ENCODE results near the gene SNAP23.
"Not testable (repeated sequence)": the region's sequence is repeated elsewhere in the genome, so short reads cannot be mapped to it uniquely, and the experiment has no call there.

SNAP23 gene

GRCh38 chr15:42549741-42550392 lies 54.4 kb downstream of the SNAP23 start:
- Histone ChIP-seq H3K4me3 (ENCODE audit: low read depth, low read length, poor library complexity, severe bottlenecking) (peak overlapping the region; percentile 88), H3K4me2 (ENCODE audit: low read length) (peak overlapping the region; percentile 60), H3K9me3 (ENCODE audit: low read length) (no peaks in the 10 kb centered on the region), H3K9ac (ENCODE audit: low read length) (peak overlapping the region; percentile 95), H3F3A (ENCODE audit: insufficient read depth, low read length) (no peaks in the 10 kb centered on the region), H3K27me3 (ENCODE audit: insufficient read depth, low read length) (no peaks in the 10 kb centered on the region), H3K4me1 (ENCODE audit: insufficient read depth, low read length, severe bottlenecking) (peaks cover 54% of the 10 kb centered on the region), H3K9me2 (ENCODE audit: low read depth, low read length) (no peaks in the 10 kb centered on the region), H3K27ac (ENCODE audit: low read depth, low read length, poor library complexity, severe bottlenecking) (peak overlapping the region; percentile 69), H3K36me3 (ENCODE audit: insufficient read depth, low read length) (peaks cover 51% of the 10 kb centered on the region), H2AFZ (ENCODE audit: low read length) (no peak overlapping the region), H3K79me2 (ENCODE audit: insufficient read depth, low read length) (peaks cover 63% of the 10 kb centered on the region), H4K20me1 (ENCODE audit: insufficient read depth, low read length) (0 out of 2 replicates have a peak, but pooled peaks cover 2% of the 10 kb centered on the region)
- no peak for TF ChIP-seq EZH2 (IDR thresholded peaks at IDR 0.05; ENCODE audit: borderline replicate concordance, low read length)
- TF ChIP-seq CTCF (IDR thresholded peaks at IDR 0.05; ENCODE audit: low read length), result no peak

DNA sequence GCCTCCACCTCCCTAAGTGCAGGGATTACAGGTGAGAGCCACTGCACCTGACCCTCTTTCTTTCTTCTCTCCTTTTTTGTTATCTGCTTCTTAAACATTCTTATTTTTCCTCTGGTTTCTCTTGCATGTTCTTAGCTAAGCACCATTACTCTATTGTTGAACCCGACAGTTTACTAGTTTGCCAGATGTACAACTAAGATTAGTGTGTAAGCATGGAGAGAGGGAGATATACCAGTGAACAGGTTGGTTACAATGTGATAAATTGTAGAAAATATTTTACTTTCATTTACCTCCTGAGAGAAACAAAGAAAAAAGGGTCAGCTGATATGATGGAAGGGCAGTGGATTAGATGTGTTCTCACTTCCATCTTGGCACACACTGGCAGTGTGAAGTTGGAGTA lies 58.1 kb downstream of the SNAP23 start:
- TF ChIP-seq CTCF (IDR thresholded peaks at IDR 0.05; ENCODE audit: low read length) (no peak), EZH2 (IDR thresholded peaks at IDR 0.05; ENCODE audit: borderline replicate concordance, low read length) (no peak)

GRCh38 chr15:42556550-42557207 lies 61.2 kb downstream of the SNAP23 start:
- not testable (repeated sequence) for H3F3A ChIP-seq (ENCODE audit: insufficient read depth, low read length); H4K20me1 ChIP-seq (ENCODE audit: insufficient read depth, low read length); H3K9me2 ChIP-seq (ENCODE audit: low read depth, low read length); H3K27ac ChIP-seq (ENCODE audit: low read depth, low read length, poor library complexity, severe bottlenecking); H3K4me1 ChIP-seq (ENCODE audit: insufficient read depth, low read length, severe bottlenecking); H3K4me3 ChIP-seq (ENCODE audit: low read depth, low read length, poor library complexity, severe bottlenecking); H3K27me3 ChIP-seq (ENCODE audit: insufficient read depth, low read length); H3K9me3 ChIP-seq (ENCODE audit: low read length); H3K4me2 ChIP-seq (ENCODE audit: low read length); H2AFZ ChIP-seq (ENCODE audit: low read length); H3K9ac ChIP-seq (ENCODE audit: low read length)
- H3K36me3 ChIP-seq (ENCODE audit: insufficient read depth, low read length), result peaks cover 79% of the 10 kb centered on the region
- H3K79me2 ChIP-seq (ENCODE audit: insufficient read depth, low read length), result peaks cover 57% of the 10 kb centered on the region

More for the DNA sequence above, 58.1 kb downstream of the SNAP23 start:
- Histone ChIP-seq H3K9ac (ENCODE audit: low read length) (no peak overlapping the region), H3K4me2 (ENCODE audit: low read length) (no peak overlapping the region), H4K20me1 (ENCODE audit: insufficient read depth, low read length) (0 out of 2 replicates have a peak, but pooled peaks cover 2% of the 10 kb centered on the region), H3K4me1 (ENCODE audit: insufficient read depth, low read length, severe bottlenecking) (peaks cover 27% of the 10 kb centered on the region), H3F3A (ENCODE audit: insufficient read depth, low read length) (no peaks in the 10 kb centered on the region), H3K9me2 (ENCODE audit: low read depth, low read length) (no peaks in the 10 kb centered on the region), H2AFZ (ENCODE audit: low read length) (no peak overlapping the region), H3K27ac (ENCODE audit: low read depth, low read length, poor library complexity, severe bottlenecking) (no peak overlapping the region), H3K36me3 (ENCODE audit: insufficient read depth, low read length) (peaks cover 54% of the 10 kb centered on the region), H3K27me3 (ENCODE audit: insufficient read depth, low read length) (no peaks in the 10 kb centered on the region), H3K9me3 (ENCODE audit: low read length) (no peaks in the 10 kb centered on the region), H3K79me2 (ENCODE audit: insufficient read depth, low read length) (peaks cover 80% of the 10 kb centered on the region), H3K4me3 (ENCODE audit: low read depth, low read length, poor library complexity, severe bottlenecking) (no peak overlapping the region)
